ENCODE measurements around the gene ZNF70. TPM values are rescaled to one million over a fixed set of nuclear protein-coding genes. Genes with fewer than 3 reads are reported as not detected.
A peak's percentile ranks its signal among the peaks of the same experiment; 100 is the strongest.

The ZNF70 gene
- 1 to 10 TPM; 3.5 to 8.0 (median 5.5) TPM for total RNA-seq

GRCh38 chr22:23750714-23751440, at the start of gene ZNF70:
ZNF70 (minus strand) TSS chr22:23751112; CDS start chr22:23745140, 5,972 bp downstream.
- ATAC-seq, result peak; percentile 98
- Histone ChIP-seq H3K27ac (peak within 1 kb of the TSS; percentile 78 to 96 (median 90)), H3K9me3 (no peaks in the 10 kb centered on the region), H3K4me1 (peaks cover 0 to 30% (median 11%) of the 10 kb centered on the region in 3 donors), H3K27me3 (no peaks in the 10 kb centered on the region), H3K36me3 (no peaks in the 10 kb centered on the region), H3K4me3 (peak within 1 kb of the TSS; percentile 51 to 69)
- TF ChIP-seq EP300 (IDR thresholded peaks at IDR 0.05) (no peak), CTCF (IDR thresholded peaks at IDR 0.05) (peak in 2 of 4 experiments; percentile 4 to 26), POLR2A (IDR thresholded peaks at IDR 0.05) (peak; percentile 51 to 70), POLR2AphosphoS5 (IDR thresholded peaks at IDR 0.05) (peak; percentile 63)
- 0% methylated on average over 1 of the region's 78 CpGs; no CpG with 5 or more reads in 1 of the 2 donors for WGBS, 2 donors (ENCODE audit: low coverage in 1 of 2)

- H3K27me3 ChIP-seq, result no peaks in the 10 kb centered on the region
- peaks cover 0 to 8% (median 0%) of the 10 kb centered on the region in 3 donors for H3K4me1 ChIP-seq
- ATAC-seq, result no peak
- TF ChIP-seq CTCF (IDR thresholded peaks at IDR 0.05) (no peak), POLR2AphosphoS5 (IDR thresholded peaks at IDR 0.05) (no peak), POLR2A (IDR thresholded peaks at IDR 0.05) (no peak), EP300 (IDR thresholded peaks at IDR 0.05) (no peak)
- H3K9me3 ChIP-seq, result no peaks in the 10 kb centered on the region
- 33 to 54% methylated on average over 1 to 2 of the region's 5 CpGs for WGBS, 2 donors (ENCODE audit: low coverage in 1 of 2)
- H3K27ac ChIP-seq, result no peak overlapping the region
- H3K4me3 ChIP-seq, result no peak overlapping the region
- peaks cover 0 to 91% of the 10 kb centered on the region in 2 donors for H3K36me3 ChIP-seq
Observed at GRCh38 chr22:23796461-23796860, 45.5 kb upstream of the ZNF70 start.

GRCh38 chr22:23793326-23793725, 42.4 kb upstream of the ZNF70 start:
- no peak for ATAC-seq
- Histone ChIP-seq H3K4me3 (no peak overlapping the region), H3K36me3 (peaks cover 0 to 64% of the 10 kb centered on the region in 2 donors), H3K27ac (no peak overlapping the region), H3K4me1 (peaks cover 0 to 39% (median 0%) of the 10 kb centered on the region in 3 donors), H3K27me3 (no peaks in the 10 kb centered on the region), H3K9me3 (no peaks in the 10 kb centered on the region)
- 81 to 93% methylated on average over 3 to 4 of the region's 8 CpGs for WGBS, 2 donors (ENCODE audit: low coverage in 1 of 2)
- no peak for TF ChIP-seq POLR2A (IDR thresholded peaks at IDR 0.05)
- no peak for TF ChIP-seq CTCF (IDR thresholded peaks at IDR 0.05)
- TF ChIP-seq EP300 (IDR thresholded peaks at IDR 0.05), result no peak
- no peak for TF ChIP-seq POLR2AphosphoS5 (IDR thresholded peaks at IDR 0.05)

GRCh38 chr22:23791738-23792645, 41.1 kb upstream of the ZNF70 start:
- 70 to 74% methylated on average over 7 to 11 of the region's 25 CpGs for WGBS, 2 donors (ENCODE audit: low coverage in 1 of 2)
- H3K36me3 ChIP-seq, result peaks cover 0 to 56% of the 10 kb centered on the region in 2 donors
- ATAC-seq, result no peak
- no peaks in the 10 kb centered on the region for H3K9me3 ChIP-seq
- no peak for TF ChIP-seq EP300 (IDR thresholded peaks at IDR 0.05)
- no peak for TF ChIP-seq CTCF (IDR thresholded peaks at IDR 0.05)
- TF ChIP-seq POLR2A (IDR thresholded peaks at IDR 0.05), result no peak
- no peak for TF ChIP-seq POLR2AphosphoS5 (IDR thresholded peaks at IDR 0.05)
- H3K4me3 ChIP-seq, result no peak overlapping the region
- no peaks in the 10 kb centered on the region for H3K27me3 ChIP-seq
- peaks cover 0 to 48% (median 5%) of the 10 kb centered on the region in 3 donors for H3K4me1 ChIP-seq
- H3K27ac ChIP-seq, result peak overlapping the region in 3 of 4 donors; percentile 20 to 41 (median 32)

Measured in gastroesophageal sphincter (tissue), 4 donors.